Limb (tissue), 2 donors: ENCODE data around the gene GSTT2B.
"Not testable (repeated sequence)": the region's sequence is repeated elsewhere in the genome, so short reads cannot be mapped to it uniquely, and the experiment has no call there.

Experiments
- DNase-seq, 2 donors: peaks; one replicate each; pipeline ENCODE4 v3.0.0-alpha.2; 2016; ENCODE audit errors: extremely low spot score in 2 of 2

GSTT2B gene

GRCh38 chr22:23961084-23961771 is at the start of gene GSTT2B:
Gene GSTT2B, minus strand, starts transcription at chr22:23961195. Its CDS starts 64 bp downstream, at chr22:23961131.
- not testable (repeated sequence) for DNase-seq

- DNase-seq: no peak
These were observed 49.0 kb upstream of the GSTT2B start for GRCh38 chr22:24010018-24010391.

DNA sequence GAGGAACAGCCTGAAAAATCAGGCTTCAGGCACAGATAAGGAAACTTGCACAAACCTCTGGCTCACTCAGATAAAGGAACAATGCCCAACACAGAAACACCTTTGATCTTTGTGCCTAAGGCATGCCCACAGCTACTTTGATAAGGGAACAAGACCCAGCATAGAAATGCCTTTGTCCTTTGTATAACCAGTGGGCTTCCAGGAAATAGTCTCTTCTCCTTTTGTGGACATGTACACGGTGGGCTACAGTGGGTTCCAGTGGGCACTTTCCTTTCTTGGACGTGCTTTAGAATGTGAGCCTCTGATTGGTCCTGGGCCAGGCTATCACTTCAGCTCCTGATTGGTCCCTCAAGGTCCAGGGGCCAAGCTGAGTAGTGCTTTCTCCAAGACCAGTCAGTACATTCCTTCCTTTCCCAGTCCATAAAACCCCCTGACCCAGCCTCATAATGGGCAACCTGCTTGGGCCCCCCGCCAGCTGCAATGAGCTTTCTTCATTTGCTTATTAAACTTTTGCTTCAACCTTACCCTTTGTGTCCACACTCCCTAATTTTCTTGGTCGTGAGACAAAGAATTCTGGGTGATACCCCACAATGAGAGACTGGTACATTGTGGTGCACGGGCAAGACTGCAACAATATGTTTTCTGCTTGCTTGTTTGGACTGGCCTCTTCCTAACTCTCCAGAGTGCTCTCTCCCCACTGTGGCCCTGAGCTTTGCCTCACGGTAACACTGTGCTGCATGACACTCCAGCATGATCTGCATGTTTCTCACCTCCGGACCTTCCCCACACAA is 48.4 kb upstream of the GSTT2B start:
- no peak for DNase-seq

GRCh38 chr22:24008381-24009226 is 47.6 kb upstream of the GSTT2B start:
- no peak for DNase-seq

GRCh38 chr22:24008022-24008283 is 47.0 kb upstream of the GSTT2B start:
- no peak for DNase-seq

DNA sequence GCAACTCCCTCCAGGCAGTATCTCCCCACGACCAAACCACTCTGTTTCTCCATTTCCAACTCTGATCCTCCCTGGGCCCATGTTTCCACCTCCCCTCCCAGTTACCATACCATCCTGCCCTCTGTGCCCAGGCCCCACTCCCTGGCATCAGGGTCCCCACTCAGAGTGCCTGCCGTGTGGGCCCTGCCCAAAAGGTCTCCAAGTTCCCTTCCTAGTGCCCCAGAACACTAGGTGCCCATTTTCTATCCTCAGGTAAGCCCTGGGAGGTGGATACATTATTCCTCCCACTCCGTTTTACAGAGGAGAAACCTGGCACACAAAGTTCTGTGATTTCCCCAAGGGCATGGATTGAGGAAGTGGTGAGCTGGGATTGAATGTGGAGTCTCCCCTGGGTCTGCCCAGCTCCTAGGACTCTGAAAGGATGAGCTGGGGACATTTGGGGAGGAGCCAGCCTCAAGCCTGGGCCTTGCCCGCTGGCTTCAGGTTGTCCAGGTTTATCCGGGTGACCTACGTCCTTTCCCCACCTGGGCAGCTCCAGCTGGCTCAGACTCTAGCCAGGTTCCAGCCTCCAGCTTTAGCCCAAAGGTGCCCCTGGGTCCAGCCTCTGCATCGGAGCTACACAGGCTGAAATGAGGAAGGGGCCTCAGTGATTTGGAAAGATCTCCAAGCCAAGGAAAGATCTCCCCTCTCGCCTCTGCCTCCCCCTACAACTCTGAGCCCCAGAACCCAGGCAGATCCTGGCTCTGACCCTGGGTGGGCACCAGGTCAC is 46.4 kb upstream of the GSTT2B start:
- no peak for DNase-seq

DNA sequence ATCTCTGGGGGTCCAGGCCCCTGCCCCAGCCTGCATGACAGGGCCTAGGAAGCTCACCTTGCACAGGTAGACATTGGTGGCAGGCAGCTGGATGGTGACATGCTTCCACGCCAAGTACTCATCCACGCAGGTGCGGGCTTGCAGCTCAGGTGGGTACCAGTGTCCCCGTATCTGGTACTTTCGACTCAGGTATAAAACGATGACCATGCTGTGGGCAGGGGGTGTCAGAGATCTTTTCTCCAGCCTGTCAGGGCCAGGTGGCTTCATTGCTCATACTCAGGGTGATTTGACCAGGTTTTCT is 45.9 kb upstream of the GSTT2B start:
- no peak for DNase-seq

- DNase-seq: no peak
These were observed 45.4 kb upstream of the GSTT2B start for GRCh38 chr22:24006207-24006913.

GRCh38 chr22:24005201-24005600 is 44.2 kb upstream of the GSTT2B start, which contains the start of gene GSTT4:
Gene GSTT4, minus strand, starts transcription at chr22:24005453. Its CDS starts 97 bp downstream, at chr22:24005356.
- no peak for DNase-seq

- DNase-seq: no peak
These were observed 42.9 kb upstream of the GSTT2B start for GRCh38 chr22:24003887-24004286.

DNA sequence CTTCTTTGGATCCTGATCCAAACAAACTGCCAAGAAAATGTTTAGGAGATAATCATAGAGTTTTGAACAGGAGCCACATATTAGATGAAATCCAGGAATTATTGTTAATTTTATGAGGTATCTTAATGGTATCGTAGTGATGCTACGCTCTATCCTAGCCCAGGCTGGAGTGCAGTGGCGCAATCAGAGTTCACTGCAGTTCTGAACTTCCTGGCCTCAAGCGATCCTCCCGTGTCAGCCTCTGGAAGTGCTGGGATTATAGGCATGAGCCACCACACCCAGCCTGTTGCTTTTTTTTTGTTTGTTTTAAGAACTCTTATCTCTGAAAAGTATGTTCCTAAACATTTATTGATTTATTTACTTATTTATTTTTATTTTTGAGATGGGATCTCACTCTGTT is 41.9 kb upstream of the GSTT2B start:
- no peak for DNase-seq

DNA sequence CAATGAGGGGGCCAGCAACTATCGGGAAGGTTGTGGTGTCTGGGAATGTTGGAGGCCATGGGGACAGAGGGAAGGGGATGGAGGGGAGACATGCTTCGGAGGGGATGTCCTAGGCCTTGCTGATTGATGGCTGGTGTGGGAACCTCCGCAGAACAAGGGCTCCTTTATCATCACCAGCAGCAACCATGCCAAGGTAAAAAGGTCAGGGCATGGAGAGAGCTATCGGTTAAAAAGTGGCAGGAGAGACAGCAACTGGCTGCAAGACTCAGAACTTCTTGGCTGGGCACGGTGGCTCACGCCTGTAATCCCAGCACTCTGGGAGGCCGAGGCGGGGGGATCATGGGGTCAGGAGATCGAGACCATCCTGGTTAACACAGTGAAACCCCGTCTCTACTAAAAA is 41.3 kb upstream of the GSTT2B start:
- DNase-seq: no peak

GRCh38 chr22:24001314-24001713 is 40.3 kb upstream of the GSTT2B start:
- no peak for DNase-seq

DNA sequence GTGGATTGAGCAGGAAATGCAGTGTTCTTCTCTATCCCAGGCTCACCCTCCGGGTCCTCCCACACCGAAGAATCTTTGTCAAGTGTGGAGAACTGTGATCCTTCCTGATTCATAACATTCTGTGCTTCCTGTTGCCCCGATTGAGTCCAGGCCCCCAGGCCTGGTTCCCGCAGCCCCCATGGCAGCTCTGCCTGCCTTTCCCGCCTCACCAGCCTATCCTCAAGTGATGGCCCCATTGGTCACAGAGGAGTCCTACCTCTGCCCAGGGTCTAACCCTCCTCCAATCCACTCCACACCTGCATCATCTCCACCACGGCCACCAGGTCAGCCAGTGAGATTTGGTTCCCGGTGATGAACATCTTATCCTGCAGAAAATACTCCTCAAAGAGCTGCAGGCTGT is 38.8 kb upstream of the GSTT2B start:
- not testable (repeated sequence) for DNase-seq

DNA sequence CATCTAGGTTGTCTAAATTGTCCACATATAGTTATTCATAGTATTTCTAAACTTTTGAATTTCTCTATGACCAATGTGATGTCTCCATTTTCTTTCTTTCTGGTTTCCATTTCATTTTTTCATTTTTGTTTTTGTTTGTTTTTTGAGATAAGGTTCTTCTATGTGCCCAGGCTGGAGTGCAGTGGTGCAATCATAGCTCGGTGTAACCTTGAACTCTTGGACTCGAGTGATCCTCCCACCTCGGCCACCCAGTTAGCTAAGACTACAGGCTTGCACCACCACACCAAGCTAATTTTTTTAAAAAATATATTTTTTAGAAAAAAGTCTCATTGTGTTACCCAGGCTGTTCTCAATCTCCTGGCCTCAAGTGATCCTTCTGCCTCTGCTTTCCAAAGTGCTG is 36.1 kb upstream of the GSTT2B start:
- no peak for DNase-seq

DNA sequence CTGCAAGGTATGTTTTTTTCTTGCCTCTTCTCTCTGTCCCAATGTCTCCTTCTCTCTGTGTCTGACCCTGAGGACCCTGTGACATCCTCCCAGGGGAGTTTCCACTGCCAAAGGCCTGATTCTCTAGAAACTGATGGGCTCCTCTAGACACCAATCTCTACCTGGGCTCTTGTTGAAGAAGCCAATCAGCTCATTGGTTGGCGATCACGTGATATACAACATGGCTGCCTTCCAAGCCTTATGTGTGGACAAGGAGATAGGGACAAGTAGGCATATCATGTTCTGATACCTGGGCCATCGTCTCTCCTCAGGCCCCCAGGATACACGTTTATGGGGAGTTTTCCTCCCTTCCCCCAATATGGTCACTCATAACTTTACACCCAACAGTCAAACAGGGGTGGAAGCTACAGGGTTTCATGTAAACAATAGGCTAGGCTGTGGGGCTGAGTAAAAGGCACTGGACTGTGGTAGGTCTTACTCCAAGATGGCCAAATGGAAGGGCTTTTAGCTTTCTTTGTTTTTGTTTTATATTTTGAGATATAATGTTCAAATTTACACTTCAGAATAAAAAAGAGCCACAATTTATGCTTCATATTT is 32.7 kb upstream of the GSTT2B start:
- not testable (repeated sequence) for DNase-seq

- not testable (repeated sequence) for DNase-seq
These were observed 32.1 kb upstream of the GSTT2B start for GRCh38 chr22:23993080-23993479.

GRCh38 chr22:23989583-23990244 is 28.7 kb upstream of the GSTT2B start:
- not testable (repeated sequence) for DNase-seq

DNA sequence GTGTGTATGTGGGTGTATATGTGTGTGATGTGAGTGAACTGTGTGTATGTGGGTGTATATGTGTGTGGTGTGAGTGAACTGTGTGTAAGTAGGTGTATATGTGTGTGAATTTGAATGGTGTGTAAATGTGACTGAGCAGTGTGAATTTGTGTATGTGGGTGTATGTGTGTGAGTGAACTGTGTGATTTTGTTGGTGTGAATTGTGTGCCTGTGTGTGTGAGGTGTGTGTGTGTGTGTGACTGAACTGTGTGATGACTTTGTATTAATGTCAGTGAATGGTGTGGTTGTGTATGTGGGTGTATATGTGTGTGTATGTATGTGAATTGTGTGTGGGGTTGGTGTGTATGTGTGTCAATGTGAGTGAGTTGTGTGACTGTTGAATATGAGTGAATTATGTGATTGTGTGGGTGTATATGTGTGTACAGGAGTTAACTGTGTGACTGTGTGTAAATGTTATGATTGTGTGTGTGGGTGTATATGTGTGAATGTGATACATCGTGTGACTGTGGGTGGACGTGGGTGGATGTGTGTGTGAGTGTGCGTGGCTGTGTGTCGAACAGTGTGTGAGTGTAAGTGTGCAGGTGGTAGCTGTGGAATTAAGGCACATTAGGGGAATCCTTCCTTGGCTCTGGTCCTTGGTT is 25.7 kb upstream of the GSTT2B start:
- not testable (repeated sequence) for DNase-seq

DNA sequence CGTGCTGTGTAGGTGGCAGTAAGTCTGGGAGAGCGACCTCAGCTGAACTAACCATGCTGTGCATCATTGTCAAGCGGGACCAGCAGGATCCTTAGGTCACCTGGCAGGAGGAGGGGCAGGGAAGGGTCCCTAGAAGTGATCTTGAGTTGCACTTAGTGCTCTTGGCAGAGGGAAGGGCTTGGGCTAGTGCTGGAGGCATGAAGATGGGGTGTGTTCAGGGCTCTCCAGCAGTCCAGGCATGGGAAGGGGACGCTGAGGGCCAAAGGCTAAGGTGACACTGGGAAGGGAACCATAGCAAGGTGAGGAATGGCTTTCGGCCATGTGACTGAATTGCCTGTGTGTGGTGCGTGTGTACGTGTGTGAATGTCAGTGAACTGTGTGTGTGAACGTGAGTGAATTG is 25.1 kb upstream of the GSTT2B start:
- not testable (repeated sequence) for DNase-seq
